ENCODE measurements around the gene AK3. TPM values are rescaled to one million over a fixed set of nuclear protein-coding genes. Genes with fewer than 3 reads are reported as not detected.

AK3 gene
- total and polyA plus RNA-seq, 5 donors from 2014 or later = 21.7 to 47.3 (median 42.2) TPM

DNA sequence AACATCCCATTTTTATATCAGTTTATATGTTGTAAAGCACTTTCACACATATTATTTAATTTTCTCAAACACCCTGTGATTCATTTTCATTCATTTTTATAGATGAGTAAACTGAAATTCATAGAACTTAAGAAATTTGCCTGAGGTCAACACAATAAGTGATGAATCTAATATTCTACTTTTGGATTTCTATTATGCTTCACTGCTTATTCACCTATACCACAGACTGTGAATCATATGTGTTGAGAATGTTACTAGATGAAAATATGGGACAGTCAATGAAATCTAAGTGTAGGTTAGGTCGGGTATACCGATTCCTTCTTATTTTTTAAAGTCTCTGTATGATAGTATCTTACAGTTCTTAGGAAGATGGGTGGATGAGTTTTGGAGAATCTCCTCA lies 36.9 kb downstream of the AK3 start:
- Mint-ChIP-seq H3K36me3 (peaks cover 48% of the 10 kb centered on the region), H3K4me1 (peaks cover 9 to 32% (median 14%) of the 10 kb centered on the region in 4 donors), H3K27me3 (no peaks in the 10 kb centered on the region), H3K27ac (no peak overlapping the region), H3K4me3 (no peak overlapping the region), H3K9me3 (peaks cover 0 to 1% (median 0%) of the 10 kb centered on the region in 7 donors)
- no peaks in the 10 kb centered on the region for H3K9me3 ChIP-seq (ENCODE audit: control insufficient read depth in 2 of 2, low read length in 2 of 2)
- H3K4me3 ChIP-seq (ENCODE audit: low read depth, low read length) = no peak overlapping the region
- peaks cover 3% of the 10 kb centered on the region for H3K4me1 ChIP-seq (ENCODE audit: control insufficient read depth, insufficient read depth, low read length, poor library complexity, severe bottlenecking)
- no peak for ATAC-seq (ENCODE audit: low read depth in 2 of 2)
- DNase-seq = no peak
- no peak overlapping the region for H3K27ac ChIP-seq (ENCODE audit: insufficient read depth, low read length, poor library complexity, severe bottlenecking)
- H3K36me3 ChIP-seq (ENCODE audit: control insufficient read depth, insufficient read depth, low read length) = peaks cover 66% of the 10 kb centered on the region
- H3K27me3 ChIP-seq (ENCODE audit: control insufficient read depth, insufficient read depth, low read length) = no peaks in the 10 kb centered on the region

GRCh38 chr9:4701526-4701925 lies 39.5 kb downstream of the AK3 start:
- ATAC-seq (ENCODE audit: low read depth in 2 of 2) = no peak
- peak overlapping the region in 2 of 3 donors; percentile 4 to 26 for H3K27ac Mint-ChIP-seq
- no peak for DNase-seq
- no peaks in the 10 kb centered on the region for H3K4me1 ChIP-seq (ENCODE audit: control insufficient read depth, insufficient read depth, low read length, poor library complexity, severe bottlenecking)
- H3K27ac ChIP-seq (ENCODE audit: insufficient read depth, low read length, poor library complexity, severe bottlenecking) = no peak overlapping the region
- no peaks in the 10 kb centered on the region for H3K9me3 ChIP-seq (ENCODE audit: control insufficient read depth in 2 of 2, low read length in 2 of 2)
- no peaks in the 10 kb centered on the region for H3K9me3 Mint-ChIP-seq
- H3K4me1 Mint-ChIP-seq = peaks cover 14 to 31% (median 18%) of the 10 kb centered on the region in 4 donors
- no peak overlapping the region for H3K4me3 Mint-ChIP-seq
- H3K27me3 Mint-ChIP-seq = no peaks in the 10 kb centered on the region
- H3K36me3 Mint-ChIP-seq = peaks cover 44% of the 10 kb centered on the region
- H3K36me3 ChIP-seq (ENCODE audit: control insufficient read depth, insufficient read depth, low read length) = peaks cover 74% of the 10 kb centered on the region
- no peak overlapping the region for H3K4me3 ChIP-seq (ENCODE audit: low read depth, low read length)
- no peaks in the 10 kb centered on the region for H3K27me3 ChIP-seq (ENCODE audit: control insufficient read depth, insufficient read depth, low read length)

DNA sequence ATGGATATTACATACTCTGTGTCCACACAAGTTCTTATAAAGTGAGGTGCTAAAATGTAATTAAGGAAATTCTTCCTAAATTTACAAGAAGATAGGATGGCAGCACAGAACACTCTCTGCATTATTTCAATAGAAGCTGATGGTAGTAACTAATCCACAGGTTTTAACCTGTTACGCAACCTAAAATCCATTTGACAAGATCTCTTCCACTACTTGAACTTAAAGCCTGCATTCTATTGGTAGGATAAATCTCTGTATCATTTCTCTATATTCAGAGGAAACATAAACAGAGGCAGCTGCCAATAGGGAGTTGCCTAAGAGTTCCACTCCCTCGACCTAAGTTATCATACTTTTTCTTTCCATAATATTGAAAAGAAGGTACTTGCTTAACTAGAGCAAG lies 40.1 kb downstream of the AK3 start:
- Histone ChIP-seq H3K9me3 (ENCODE audit: control insufficient read depth in 2 of 2, low read length in 2 of 2) (no peaks in the 10 kb centered on the region), H3K27me3 (ENCODE audit: control insufficient read depth, insufficient read depth, low read length) (no peaks in the 10 kb centered on the region), H3K27ac (ENCODE audit: insufficient read depth, low read length, poor library complexity, severe bottlenecking) (no peak overlapping the region), H3K36me3 (ENCODE audit: control insufficient read depth, insufficient read depth, low read length) (peaks cover 71% of the 10 kb centered on the region), H3K4me1 (ENCODE audit: control insufficient read depth, insufficient read depth, low read length, poor library complexity, severe bottlenecking) (no peaks in the 10 kb centered on the region), H3K4me3 (ENCODE audit: low read depth, low read length) (no peak overlapping the region)
- no peak overlapping the region for H3K4me3 Mint-ChIP-seq
- H3K27ac Mint-ChIP-seq = peak overlapping the region; percentile 4 to 27 (median 26)
- DNase-seq = no peak
- no peak for ATAC-seq (ENCODE audit: low read depth in 2 of 2)
- H3K4me1 Mint-ChIP-seq = peaks cover 18 to 30% (median 20%) of the 10 kb centered on the region in 4 donors
- H3K36me3 Mint-ChIP-seq = peaks cover 41% of the 10 kb centered on the region
- H3K27me3 Mint-ChIP-seq = no peaks in the 10 kb centered on the region
- no peaks in the 10 kb centered on the region for H3K9me3 Mint-ChIP-seq

DNA sequence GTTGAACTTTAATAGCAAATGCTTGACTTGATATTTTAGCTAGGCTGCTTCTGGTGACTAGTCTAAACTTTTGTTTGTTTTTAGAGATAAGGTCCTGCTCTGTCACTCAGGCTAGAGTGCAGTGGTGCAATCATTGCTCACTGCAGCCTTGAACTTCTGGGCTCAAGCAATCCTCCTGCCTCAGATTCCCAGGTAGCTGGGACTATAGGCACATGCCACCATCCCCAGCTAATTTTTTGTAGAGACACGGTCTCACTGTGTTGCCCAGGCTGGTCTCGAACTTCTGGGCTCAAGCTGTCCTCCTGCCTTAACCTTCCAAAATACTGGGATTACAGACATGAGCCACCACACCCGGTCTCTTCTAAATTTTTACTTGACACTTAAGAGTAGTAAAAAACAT lies 40.9 kb downstream of the AK3 start:
- Mint-ChIP-seq H3K4me3 (no peak overlapping the region), H3K27me3 (no peaks in the 10 kb centered on the region), H3K4me1 (peaks cover 18 to 28% (median 23%) of the 10 kb centered on the region in 4 donors), H3K9me3 (no peaks in the 10 kb centered on the region), H3K36me3 (peaks cover 38% of the 10 kb centered on the region), H3K27ac (no peak overlapping the region)
- ATAC-seq (ENCODE audit: low read depth in 2 of 2) (no peak), DNase-seq (no peak)
- H3K27me3 ChIP-seq (ENCODE audit: control insufficient read depth, insufficient read depth, low read length) = no peaks in the 10 kb centered on the region
- H3K4me3 ChIP-seq (ENCODE audit: low read depth, low read length) = no peak overlapping the region
- peaks cover 71% of the 10 kb centered on the region for H3K36me3 ChIP-seq (ENCODE audit: control insufficient read depth, insufficient read depth, low read length)
- no peaks in the 10 kb centered on the region for H3K4me1 ChIP-seq (ENCODE audit: control insufficient read depth, insufficient read depth, low read length, poor library complexity, severe bottlenecking)
- H3K9me3 ChIP-seq (ENCODE audit: control insufficient read depth in 2 of 2, low read length in 2 of 2) = no peaks in the 10 kb centered on the region
- no peak overlapping the region for H3K27ac ChIP-seq (ENCODE audit: insufficient read depth, low read length, poor library complexity, severe bottlenecking)

DNA sequence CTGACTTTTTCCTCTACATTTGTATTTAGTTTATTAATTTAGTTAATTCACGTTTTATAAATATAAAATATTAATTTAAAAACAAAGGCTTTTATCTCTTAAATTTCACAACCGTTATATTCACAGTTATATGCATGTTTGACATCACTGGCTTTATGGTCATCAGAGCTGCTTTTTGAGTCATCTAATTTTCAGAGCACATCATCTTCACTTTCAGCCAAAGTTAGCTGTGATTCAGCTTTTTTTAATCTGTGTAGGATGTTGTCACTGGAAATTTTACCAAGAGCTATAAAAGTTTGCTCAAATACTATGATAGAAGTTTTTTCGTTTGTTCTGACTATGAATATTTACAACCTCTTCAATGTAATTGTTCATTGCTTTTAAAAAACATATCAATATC lies 49.2 kb downstream of the AK3 start:
- peaks cover 35% of the 10 kb centered on the region for H3K36me3 Mint-ChIP-seq
- H3K27me3 Mint-ChIP-seq = no peaks in the 10 kb centered on the region
- H3K4me1 ChIP-seq (ENCODE audit: control insufficient read depth, insufficient read depth, low read length, poor library complexity, severe bottlenecking) = no peaks in the 10 kb centered on the region
- H3K9me3 Mint-ChIP-seq = no peaks in the 10 kb centered on the region
- H3K4me1 Mint-ChIP-seq = peaks cover 31 to 60% (median 35%) of the 10 kb centered on the region in 4 donors
- H3K36me3 ChIP-seq (ENCODE audit: control insufficient read depth, insufficient read depth, low read length) = peaks cover 63% of the 10 kb centered on the region
- no peak overlapping the region for H3K4me3 ChIP-seq (ENCODE audit: low read depth, low read length)
- no peak overlapping the region for H3K27ac Mint-ChIP-seq
- no peak overlapping the region for H3K27ac ChIP-seq (ENCODE audit: insufficient read depth, low read length, poor library complexity, severe bottlenecking)
- no peaks in the 10 kb centered on the region for H3K27me3 ChIP-seq (ENCODE audit: control insufficient read depth, insufficient read depth, low read length)
- H3K4me3 Mint-ChIP-seq = no peak overlapping the region
- ATAC-seq (ENCODE audit: low read depth in 2 of 2) = no peak
- H3K9me3 ChIP-seq (ENCODE audit: control insufficient read depth in 2 of 2, low read length in 2 of 2) = no peaks in the 10 kb centered on the region
- DNase-seq = no peak

- DNase-seq = no peak
- no peaks in the 10 kb centered on the region for H3K27me3 Mint-ChIP-seq
- Histone ChIP-seq H3K4me3 (ENCODE audit: low read depth, low read length) (no peak overlapping the region), H3K27me3 (ENCODE audit: control insufficient read depth, insufficient read depth, low read length) (no peaks in the 10 kb centered on the region), H3K9me3 (ENCODE audit: control insufficient read depth in 2 of 2, low read length in 2 of 2) (no peaks in the 10 kb centered on the region), H3K4me1 (ENCODE audit: control insufficient read depth, insufficient read depth, low read length, poor library complexity, severe bottlenecking) (peaks cover 8% of the 10 kb centered on the region), H3K27ac (ENCODE audit: insufficient read depth, low read length, poor library complexity, severe bottlenecking) (no peak overlapping the region), H3K36me3 (ENCODE audit: control insufficient read depth, insufficient read depth, low read length) (peaks cover 69% of the 10 kb centered on the region)
- peaks cover 32 to 63% (median 37%) of the 10 kb centered on the region in 4 donors for H3K4me1 Mint-ChIP-seq
- no peak overlapping the region for H3K4me3 Mint-ChIP-seq
- H3K9me3 Mint-ChIP-seq = no peaks in the 10 kb centered on the region
- peak overlapping the region; percentile 44 to 66 (median 65) for H3K27ac Mint-ChIP-seq
- H3K36me3 Mint-ChIP-seq = peaks cover 46% of the 10 kb centered on the region
- no peak for ATAC-seq (ENCODE audit: low read depth in 2 of 2)
Measured at GRCh38 chr9:4690144-4690543, 50.9 kb downstream of the AK3 start.

- H3K27ac Mint-ChIP-seq = peak overlapping the region; percentile 44 to 66 (median 65)
- no peak for ATAC-seq (ENCODE audit: low read depth in 2 of 2)
Measured at GRCh38 chr9:4689687-4690104, 51.3 kb downstream of the AK3 start.

DNA sequence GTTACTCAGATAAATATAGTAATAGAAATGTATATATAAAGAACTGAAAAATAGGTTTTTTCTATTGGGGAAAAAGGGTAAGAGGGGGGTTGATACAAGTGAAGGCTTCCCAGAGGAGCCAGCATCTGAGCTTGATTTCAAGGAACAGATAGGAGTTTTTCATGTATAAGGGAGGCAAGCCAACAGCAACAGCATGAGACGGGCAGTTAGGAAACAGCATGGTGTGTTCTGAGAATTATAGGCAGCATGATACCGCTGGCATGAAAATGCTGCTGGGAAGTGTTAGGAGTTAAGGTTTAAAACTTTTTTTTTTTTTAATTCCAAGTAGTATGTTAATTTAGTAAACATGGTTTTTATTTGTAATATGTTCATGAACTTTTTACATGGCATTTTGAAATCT lies 52.0 kb downstream of the AK3 start:
- Mint-ChIP-seq H3K4me1 (peaks cover 41 to 67% (median 45%) of the 10 kb centered on the region in 4 donors), H3K36me3 (peaks cover 52% of the 10 kb centered on the region), H3K9me3 (no peaks in the 10 kb centered on the region), H3K27me3 (no peaks in the 10 kb centered on the region), H3K4me3 (no peak overlapping the region), H3K27ac (peak overlapping the region in 1 of 3 donors; percentile 18)
- no peaks in the 10 kb centered on the region for H3K27me3 ChIP-seq (ENCODE audit: control insufficient read depth, insufficient read depth, low read length)
- peaks cover 68% of the 10 kb centered on the region for H3K36me3 ChIP-seq (ENCODE audit: control insufficient read depth, insufficient read depth, low read length)
- H3K27ac ChIP-seq (ENCODE audit: insufficient read depth, low read length, poor library complexity, severe bottlenecking) = peak overlapping the region; percentile 14
- H3K4me1 ChIP-seq (ENCODE audit: control insufficient read depth, insufficient read depth, low read length, poor library complexity, severe bottlenecking) = peaks cover 8% of the 10 kb centered on the region
- no peak for ATAC-seq (ENCODE audit: low read depth in 2 of 2)
- DNase-seq = no peak
- no peak overlapping the region for H3K4me3 ChIP-seq (ENCODE audit: low read depth, low read length)
- no peaks in the 10 kb centered on the region for H3K9me3 ChIP-seq (ENCODE audit: control insufficient read depth in 2 of 2, low read length in 2 of 2)

More at GRCh38 chr9:4689687-4690104, 51.3 kb downstream of the AK3 start:
- Histone ChIP-seq H3K27ac (ENCODE audit: insufficient read depth, low read length, poor library complexity, severe bottlenecking) (no peak overlapping the region), H3K36me3 (ENCODE audit: control insufficient read depth, insufficient read depth, low read length) (peaks cover 69% of the 10 kb centered on the region), H3K4me3 (ENCODE audit: low read depth, low read length) (no peak overlapping the region), H3K27me3 (ENCODE audit: control insufficient read depth, insufficient read depth, low read length) (no peaks in the 10 kb centered on the region), H3K9me3 (ENCODE audit: control insufficient read depth in 2 of 2, low read length in 2 of 2) (no peaks in the 10 kb centered on the region), H3K4me1 (ENCODE audit: control insufficient read depth, insufficient read depth, low read length, poor library complexity, severe bottlenecking) (peaks cover 8% of the 10 kb centered on the region)
- Mint-ChIP-seq H3K4me1 (peaks cover 35 to 64% (median 40%) of the 10 kb centered on the region in 4 donors), H3K36me3 (peaks cover 50% of the 10 kb centered on the region), H3K4me3 (no peak overlapping the region), H3K27me3 (no peaks in the 10 kb centered on the region), H3K9me3 (no peaks in the 10 kb centered on the region)
- no peak for DNase-seq
